NCI-H69 (cell line): Measurements from ENCODE around the gene CBL.

Experiments
- DNase-seq: peaks from one replicate; lab custom pipeline; 2025; lab: John Stamatoyannopoulos, UW

CBL gene

DNA sequence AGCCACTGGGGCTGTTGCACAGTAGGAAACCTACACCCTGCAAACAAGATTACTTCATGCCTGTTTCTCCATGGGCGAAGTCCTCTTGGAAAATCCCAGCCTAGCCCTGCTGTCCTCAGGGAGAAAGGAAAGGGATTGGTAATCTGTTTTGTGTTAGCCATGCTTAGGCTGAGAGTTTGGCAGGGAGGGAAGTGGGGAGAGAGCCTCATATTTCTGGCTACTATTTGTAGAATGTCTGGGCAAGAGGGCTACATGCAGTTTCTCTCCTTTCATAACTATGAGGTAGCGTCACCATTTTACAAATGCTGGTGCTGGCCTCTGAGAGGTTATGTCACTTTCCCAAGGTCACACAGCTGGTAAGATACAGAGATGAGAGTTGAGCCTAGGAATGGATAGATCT is 141.1 kb downstream of the CBL start:
- DNase-seq = no peak

DNA sequence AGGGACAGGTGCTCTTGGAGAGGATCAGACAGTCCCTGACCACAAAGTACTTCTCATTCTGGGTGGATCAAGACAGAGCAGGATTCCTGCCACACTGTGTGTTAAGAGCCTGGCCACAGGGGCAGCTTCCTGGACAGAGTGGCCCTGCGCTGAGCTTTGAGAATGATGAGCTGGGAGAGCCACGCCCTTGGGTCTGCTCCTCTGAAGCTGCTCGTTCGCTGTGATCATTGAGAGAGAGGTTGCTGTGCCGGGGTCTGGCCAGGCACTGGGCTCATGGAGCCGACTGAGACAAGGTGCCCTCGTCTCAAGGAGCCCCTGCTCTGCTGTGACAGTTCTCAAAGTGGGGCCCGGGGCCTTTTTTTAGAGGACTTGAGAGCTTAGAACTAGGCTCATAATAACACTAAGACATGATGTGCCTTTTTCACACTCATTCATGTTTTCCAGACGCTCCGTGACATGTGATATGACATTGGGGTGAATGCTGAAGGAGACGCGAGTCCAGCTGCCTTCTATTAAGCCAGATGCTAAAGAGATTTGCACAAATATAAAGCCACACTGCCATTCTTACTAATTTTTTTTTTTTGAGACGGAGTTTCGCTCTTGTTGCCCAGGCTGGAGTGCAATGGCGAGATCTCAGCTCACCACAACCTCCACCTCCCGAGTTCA is 141.9 kb downstream of the CBL start:
- DNase-seq = peak; percentile 18

DNA sequence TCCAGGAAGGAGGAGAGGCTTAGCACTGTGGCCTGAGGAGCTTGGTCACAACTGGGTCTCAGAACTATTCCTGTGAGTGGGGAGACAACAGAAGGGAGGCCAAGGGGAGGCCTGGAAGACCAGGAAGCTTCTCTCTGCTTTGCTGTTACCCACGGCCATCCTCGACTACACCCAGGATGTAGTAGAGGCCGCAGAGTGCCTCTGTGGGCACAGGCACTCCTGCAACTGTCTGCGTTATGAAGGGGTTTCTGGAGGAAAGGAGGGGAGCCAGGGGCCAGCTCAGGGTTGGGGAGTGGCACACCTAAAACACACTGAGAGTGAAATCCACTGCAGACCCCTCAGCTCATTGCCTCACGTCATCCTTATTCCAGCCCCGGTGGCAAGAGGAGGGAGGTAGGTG is 144.2 kb downstream of the CBL start:
- no peak for DNase-seq

GRCh38 chr11:119351232-119351631 is 145.1 kb downstream of the CBL start:
- DNase-seq = no peak

DNA sequence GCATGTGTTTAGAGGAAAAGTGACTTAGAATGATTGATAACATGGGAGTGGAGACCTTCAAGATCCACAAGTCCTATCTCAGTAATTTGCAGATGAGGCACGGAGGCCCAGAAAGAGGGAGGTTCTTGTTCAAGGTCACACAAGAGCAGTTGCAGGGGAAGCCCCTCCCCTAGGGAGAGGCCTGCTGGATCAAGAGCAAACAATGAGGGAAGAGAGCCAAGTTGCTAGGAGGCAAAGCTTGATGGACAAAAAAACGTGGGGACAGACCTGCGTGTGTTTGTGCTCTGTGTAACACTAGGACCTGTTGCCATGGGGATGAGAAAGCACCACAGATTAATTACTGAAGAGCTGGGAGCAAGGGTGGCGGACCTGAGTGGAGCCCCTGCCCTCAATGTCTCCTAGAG is 146.7 kb downstream of the CBL start:
- peak; percentile 96 for DNase-seq

GRCh38 chr11:119355091-119355843 is 149.1 kb downstream of the CBL start:
- DNase-seq = no peak

GRCh38 chr11:119356349-119357031 is 150.4 kb downstream of the CBL start:
- DNase-seq = peak; percentile 82

DNA sequence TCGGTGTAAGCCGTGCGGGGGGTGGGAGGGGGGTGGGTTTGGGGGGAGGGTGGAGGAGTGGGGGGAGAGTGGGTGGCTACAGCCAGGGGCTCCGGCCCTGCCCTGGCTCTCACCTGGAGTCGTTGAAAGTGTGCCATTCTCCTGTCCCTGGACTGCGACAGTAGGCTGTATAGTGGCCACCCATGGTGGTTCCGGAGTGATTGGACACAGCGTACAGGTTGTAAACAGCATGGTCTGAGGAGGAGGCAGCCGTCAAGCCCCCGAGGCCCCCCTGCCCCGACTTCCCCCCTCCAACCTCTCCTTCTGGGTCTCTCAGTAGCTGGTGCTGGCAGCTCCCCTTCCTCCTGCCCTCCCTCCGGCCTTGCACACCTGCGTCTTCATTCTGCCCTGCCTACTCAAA is 150.9 kb downstream of the CBL start:
- DNase-seq = no peak
